OCI-M1 (cell line): ENCODE measurements around the gene KCNS1.

Experiments used
- DNase-seq: peaks from one replicate; lab custom pipeline; 2025; lab: John Stamatoyannopoulos, UW

KCNS1 gene

GRCh38 chr20:45110301-45110700 lies 9.4 kb upstream of the KCNS1 start:
- no peak for DNase-seq

DNA sequence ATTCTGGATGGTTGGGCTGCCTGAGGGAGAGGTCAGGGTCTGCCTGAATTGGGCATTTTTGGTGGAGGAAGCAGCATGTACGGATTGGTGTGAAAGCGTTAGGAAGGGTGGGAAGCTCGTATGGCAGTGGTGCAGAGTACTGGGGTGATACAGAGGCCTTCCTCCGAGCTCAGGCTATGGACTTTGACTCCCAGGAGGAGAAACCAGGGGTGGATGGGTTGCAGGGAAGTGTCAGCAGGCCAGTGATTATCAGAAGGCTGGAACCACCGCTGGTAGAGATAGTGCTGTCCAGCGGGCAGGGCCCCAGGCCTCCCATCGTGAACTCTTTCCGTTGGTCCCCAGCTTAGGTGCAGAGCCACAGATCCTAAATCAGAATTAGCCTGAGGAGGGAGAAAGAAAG lies 8.7 kb upstream of the KCNS1 start:
- DNase-seq: peak; percentile 11

DNA sequence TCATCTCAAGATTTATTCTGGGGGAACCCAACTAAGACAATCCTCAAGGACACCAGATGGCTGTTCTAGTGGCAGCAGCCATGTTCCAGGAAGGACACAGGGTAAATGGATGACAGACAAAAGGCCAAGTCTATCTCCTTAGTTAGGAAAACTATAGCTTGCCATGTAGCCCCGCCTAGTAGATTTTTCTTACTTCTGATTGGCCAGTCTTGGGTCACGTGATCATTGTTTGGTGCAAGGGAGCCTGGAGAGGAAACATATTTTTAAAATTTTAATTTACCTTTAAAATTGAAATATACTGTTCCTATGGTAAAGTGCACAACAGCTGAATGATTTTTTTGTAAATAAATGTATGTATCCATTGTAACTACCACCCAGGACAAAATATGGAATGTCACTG lies 4.4 kb upstream of the KCNS1 start:
- DNase-seq: peak; percentile 15

- DNase-seq: no peak
Observed at GRCh38 chr20:45104786-45105185, 3.9 kb upstream of the KCNS1 start.

- no peak for DNase-seq
Observed at GRCh38 chr20:45103072-45103471, 2.1 kb upstream of the KCNS1 start.

DNA sequence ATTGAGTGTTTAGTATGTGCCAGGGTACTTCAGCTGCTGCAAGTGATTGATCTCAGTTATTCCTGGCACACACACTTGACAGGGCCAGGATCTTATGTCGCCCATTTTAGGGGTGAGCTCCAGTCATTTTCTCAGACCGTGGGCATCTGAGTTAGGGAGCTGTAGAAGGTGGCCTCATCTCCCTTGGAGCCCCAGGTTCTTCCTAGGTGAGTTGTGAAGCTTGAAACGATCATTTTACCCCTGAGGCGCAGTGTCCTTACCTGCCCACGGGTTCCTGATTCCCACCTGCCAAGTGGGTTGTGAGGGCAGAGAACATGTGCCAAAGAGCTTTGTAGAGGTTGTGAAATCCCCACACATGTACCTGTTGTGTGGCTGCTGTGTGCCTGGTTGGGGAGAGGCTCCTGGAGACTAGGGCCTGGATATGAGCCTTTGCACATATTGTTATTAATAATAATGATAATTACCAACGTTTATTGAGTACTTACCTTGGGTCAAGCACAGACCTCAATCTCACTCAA lies 465 bp upstream of the KCNS1 start:
- DNase-seq: no peak

DNA sequence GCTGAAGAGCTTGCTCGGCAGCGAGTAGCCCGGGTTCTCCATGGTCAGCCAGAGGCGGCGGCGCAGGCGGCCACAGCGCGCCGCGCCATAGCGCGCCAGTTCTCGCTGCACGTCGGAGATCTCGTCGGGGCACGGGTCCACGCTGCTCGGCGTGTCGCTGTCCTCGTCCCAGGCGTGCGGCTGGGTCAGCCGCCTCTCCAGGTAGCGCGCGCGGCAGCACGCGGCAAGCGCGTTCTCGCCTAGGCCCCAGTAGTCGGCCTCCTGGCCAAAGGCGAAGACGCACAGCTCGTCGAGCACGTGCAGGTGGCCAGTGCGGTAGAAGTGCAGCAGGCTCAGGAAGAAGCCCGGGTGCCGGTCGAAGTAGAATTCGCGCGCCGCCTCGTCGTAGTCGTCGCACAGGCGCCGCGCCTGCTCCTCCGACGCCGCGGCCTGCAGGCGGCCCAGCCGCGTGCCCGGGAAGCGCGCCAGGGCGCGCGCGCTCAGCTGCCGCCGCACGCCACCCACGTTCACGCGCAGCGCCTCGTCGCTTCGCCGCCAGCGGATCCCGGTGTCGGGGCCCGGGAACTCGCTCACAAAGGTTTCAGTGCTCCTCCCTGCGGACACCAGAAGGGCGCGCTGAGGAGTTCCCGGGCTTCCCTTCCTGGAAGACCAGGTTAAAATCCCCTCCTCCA lies 2.7 kb downstream of the KCNS1 start:
- DNase-seq: no peak

- no peak for DNase-seq
Observed at GRCh38 chr20:45097485-45098102, 3.3 kb downstream of the KCNS1 start.

DNA sequence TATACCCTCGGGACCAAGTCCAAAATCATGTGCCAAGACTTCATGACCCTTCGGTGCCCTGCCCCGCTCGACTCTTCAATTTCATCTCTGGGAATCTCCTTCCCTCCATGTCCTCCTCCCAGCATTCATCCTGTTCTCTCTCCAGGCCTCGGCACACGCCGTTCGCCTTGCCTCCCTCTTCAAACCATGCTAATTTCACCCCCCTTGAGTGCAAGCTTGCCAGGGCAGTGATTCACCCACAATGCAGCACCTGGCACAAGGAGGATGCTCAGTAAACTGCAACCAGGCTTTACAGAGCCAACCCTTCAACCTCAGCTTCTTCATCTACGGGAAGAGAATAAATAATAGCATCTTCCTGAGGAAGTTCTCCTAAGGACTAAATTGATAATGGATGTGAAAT lies 4.1 kb downstream of the KCNS1 start:
- no peak for DNase-seq

DNA sequence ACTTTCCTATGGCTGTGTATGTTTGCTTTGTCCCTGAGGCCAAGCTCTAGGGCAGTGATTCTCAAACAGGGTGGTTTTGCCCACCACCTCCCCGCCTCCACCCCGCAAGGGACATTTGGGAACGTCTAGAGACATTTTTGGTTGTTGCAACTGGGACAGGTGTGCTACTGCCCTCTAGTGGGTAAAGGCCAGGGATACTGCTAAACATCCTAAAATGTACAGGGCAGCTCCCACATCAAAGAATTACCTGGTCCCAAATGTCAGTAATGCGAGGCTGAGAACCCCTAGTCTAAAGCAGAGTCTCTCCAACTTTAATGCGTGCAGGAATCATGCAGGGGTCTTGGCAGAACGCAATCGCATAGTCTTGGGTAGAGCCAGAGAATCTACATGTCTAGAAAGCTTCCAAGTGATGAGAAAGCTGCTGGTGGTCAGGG lies 5.1 kb downstream of the KCNS1 start:
- DNase-seq: peak; percentile 78

DNA sequence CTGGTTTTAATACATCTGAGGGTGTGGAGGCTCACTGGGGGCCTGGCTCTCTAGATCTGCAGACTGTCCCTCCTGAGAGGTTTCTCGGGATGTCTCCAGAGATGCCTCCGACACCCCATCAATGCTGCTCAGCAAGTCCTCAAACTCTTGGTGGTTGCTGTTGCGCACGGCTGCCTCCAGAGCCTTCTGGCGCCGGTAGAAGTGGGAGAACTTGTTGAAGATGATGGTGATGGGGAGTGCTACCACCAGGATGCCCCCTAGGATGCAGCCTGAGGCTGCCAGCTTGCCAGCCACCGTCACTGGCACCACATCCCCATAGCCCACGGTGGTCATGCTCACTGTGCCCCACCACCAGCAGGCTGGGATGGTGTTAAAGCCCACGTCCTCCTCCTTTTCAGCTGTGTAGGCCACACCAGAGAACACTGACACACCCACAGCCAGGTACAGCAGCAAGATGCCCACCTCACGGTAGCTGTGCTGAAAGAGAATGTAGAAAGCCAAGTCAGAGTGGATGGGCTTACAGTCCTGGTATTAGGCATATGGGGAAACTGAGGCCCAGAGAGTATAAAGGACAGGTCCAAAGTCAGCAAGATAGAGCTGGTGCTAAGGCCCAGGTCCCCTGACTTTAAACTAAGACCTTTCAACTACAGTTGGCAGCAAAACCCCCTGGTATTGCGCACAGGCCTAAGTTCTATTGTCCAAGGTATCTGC lies 5.9 kb downstream of the KCNS1 start:
- DNase-seq: no peak

GRCh38 chr20:45094201-45094600 lies 6.7 kb downstream of the KCNS1 start:
- DNase-seq: no peak

- no peak for DNase-seq
Observed at GRCh38 chr20:45092898-45093297, 8.0 kb downstream of the KCNS1 start.

GRCh38 chr20:45091366-45091765 lies 9.6 kb downstream of the KCNS1 start:
- no peak for DNase-seq

GRCh38 chr20:45090481-45090880 lies 10.4 kb downstream of the KCNS1 start:
- DNase-seq: no peak

- DNase-seq: no peak
Observed at GRCh38 chr20:45088247-45088646, 12.7 kb downstream of the KCNS1 start.

- no peak for DNase-seq
Observed at GRCh38 chr20:45087814-45088213, 13.1 kb downstream of the KCNS1 start.

GRCh38 chr20:45087097-45087790 lies 13.7 kb downstream of the KCNS1 start:
- DNase-seq: peak; percentile 56

GRCh38 chr20:45085867-45086266 lies 15.1 kb downstream of the KCNS1 start:
- no peak for DNase-seq

DNA sequence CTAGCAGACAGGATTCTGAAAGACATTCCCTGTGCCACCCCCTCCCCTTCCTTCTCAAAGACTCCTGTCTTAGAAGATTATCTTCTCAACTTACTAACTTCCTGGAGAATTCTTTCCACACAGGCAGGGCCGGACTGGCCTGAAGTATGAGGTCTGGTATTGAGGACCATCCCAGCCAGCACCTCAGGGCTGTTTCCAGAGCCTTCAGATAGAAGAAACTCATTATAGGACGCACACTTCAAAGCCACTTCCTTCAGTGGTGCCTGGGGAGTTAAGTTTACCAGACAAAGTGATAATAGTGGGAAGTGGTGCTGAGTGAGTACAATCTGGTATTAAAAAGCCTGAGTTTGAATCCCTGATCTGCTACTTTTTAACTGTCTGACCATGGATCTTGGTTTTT lies 15.6 kb downstream of the KCNS1 start:
- no peak for DNase-seq

DNA sequence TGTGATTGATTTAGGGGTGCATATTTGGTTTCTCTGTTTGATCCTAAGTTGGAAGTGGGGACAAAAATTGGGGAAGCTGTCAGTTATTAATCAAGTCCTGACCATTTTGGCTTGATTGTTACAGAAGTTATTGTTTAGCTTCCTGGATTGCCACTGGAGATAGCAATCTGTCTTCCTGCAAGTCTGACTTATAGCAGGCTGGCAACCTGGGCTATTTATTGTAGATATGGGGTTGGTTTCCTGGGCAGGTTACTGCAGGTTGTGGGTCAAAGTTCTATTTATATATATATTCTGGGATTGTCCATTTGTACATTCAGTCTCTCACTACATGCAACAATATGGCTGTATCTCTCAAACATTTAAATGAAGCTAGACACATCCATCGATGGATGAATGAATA lies 17.8 kb downstream of the KCNS1 start:
- DNase-seq: no peak

DNA sequence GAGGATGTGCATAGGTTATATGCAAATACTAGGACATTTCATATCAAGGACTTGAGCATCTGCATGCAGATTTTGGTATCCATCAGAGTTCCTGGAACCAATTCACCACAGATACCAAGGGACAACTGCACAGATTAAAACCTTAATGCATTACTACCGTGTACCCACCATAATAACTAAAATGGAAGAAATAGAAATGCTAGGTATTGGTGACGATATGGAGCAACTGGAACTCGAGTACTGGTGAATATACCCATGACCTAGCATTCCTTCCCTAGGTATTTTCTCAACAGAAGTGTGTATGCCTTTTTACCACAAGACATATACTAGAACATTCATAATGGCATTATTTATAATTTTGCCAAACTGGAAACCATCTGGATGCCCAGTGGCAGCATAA lies 18.5 kb downstream of the KCNS1 start:
- DNase-seq: no peak
